GM21576 (cell line): ENCODE results near the gene TNS3.

Experiments used
- ATAC-seq: cut with Tn5 transposase; IDR thresholded peaks from one replicate; pipeline ENCODE4 v1.9.1; 2021; ENCODE audit warnings: mild to moderate bottlenecking, moderate library complexity; ENCODE audit not compliant: unreplicated experiment

TNS3 gene

DNA sequence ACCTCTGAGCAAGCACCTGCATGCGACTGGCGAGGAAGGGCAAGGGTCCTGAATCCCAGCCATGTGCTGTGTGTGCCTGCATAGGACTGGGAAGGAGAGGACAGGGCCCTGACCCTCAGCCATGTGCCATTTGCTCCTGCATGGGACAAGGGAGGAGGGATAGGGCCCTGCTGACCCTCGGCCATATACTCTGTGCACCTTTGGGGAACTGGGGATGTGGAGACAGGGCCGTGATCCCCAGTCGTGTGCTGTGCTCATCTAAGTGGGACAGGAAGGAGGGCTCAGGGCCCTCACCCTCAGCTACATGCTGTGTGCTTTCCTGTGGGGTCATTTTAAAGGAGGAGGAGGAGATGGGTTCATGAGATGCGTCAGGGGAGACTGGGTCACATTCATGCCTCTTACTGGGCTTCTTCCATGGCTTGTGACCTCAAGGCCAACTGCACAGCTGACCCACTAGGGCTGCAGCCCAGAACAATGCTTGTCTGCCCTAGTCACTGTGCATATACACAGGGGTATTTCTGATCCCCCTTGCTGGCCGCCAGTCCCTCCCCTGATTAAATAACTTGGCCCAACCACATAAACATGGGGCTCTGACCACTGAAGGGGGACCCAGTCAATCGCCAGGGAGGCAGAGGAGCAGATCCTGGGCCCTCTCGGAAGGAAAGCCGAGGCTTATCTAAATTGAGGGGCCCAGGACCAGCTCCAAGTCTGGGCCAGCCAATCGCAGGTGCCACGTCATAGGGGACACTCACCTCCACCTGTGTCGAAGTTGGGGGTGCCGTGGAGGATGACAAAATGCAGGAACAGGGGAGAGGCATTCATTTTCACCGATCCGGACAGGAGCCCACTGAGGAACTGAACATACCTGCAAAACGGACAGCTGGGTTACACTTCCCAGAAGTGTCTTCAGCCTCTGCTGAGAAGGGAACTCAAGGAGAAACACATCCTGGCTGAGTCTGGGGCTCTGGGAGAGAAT is 167.3 kb downstream of the TNS3 start:
- ATAC-seq: no peak

DNA sequence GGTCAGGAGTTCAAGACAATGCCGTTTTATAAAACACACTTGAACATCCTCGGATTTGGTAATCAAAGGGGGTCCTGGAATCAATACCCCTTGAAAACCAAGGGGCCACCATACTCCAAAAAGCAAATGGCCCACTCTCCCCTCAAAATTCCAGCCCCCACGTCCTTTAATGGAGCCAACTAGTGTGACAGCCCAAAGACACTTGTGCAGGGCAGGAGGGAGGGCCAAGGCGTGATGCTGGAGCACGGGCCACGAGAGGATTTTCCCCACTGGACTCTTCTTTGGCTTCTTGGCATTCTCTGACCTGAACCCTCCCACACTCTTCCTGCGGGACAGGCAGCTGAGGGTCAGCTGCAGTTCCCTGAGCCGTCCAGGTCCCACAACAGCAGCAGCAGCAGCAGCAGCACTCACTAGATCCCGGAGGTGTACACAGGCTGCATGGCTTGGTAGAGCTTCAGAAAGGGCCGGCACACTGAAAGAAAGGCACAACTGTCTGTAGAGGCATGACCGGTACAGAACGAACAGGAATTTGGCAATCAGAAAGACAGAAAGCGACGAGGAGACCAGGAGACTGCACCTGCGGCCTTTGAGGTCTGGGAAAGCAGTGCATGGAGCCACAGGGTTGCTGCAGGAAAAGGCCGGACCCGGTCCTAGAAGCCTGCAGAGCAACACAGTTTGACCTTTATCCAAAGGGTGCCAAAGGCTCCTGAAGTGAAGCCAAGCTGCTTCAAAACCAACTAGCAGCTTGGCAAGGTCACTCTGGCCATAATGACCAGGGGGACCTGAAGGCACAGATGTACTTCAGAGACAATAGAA is 168.2 kb downstream of the TNS3 start:
- no peak for ATAC-seq

DNA sequence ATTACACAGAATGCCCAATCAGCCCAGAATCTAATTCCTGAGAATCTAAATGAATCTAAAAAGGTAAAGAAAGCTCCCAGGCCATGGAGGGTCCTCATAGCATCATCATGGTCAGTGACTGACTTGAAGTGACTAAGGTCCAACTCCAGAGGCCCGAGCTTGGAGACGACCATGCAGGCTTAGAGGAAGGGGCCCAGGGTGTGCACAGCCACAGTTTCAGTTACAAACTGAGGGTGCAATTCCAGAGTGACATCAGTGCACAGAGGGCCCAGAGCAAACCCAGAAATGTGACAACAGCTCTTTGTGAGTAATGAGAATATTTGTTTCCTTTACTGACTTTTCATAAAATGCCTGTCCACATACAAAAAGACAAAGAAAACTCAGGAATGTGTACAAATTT is 170.0 kb downstream of the TNS3 start:
- no peak for ATAC-seq

DNA sequence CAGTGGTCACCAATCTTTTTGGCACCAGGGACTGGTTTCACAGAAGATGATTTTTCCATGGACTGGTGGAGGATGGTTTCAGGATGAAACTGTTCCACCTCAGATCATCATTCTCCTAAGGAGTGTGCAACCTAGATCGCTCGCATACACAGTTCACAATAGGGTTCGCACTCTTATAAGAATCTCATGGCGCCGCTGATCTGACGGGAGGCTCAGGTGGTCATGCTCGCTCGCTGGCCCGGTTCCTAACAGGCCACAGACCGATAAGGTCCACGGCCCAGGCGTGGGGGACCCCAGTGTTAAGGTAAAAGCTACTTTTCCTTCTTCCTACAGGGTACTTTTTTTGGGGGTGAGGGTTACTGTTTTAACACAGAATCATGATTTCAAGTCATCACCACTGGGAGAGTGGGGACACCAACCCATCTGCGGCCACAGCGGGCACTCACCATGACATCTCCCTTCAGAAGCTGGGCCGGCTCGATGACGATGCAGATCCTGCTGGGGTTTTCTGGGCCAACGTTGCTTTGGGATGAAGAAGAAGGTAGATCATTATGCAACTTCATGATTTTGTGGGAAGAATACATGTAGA is 170.5 kb downstream of the TNS3 start:
- no peak for ATAC-seq

DNA sequence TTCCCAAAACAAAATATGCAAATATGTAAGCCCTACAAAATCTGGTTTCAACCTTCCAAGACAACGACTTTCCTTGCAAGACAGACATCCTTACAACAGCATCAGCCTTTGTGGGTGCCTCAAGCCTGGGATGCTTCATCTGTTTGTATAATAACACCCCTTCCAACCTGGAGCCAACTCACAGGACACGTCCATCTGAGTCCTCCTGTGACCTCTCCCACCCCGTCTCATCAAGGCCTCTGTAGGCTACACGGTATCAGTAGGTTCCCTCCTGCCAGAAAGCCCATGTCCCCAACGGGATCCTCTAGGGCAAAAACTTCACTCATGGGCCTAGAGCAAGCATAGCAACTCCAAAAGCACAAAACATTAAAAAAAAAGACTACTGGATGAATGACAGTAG is 173.2 kb downstream of the TNS3 start:
- ATAC-seq: no peak

DNA sequence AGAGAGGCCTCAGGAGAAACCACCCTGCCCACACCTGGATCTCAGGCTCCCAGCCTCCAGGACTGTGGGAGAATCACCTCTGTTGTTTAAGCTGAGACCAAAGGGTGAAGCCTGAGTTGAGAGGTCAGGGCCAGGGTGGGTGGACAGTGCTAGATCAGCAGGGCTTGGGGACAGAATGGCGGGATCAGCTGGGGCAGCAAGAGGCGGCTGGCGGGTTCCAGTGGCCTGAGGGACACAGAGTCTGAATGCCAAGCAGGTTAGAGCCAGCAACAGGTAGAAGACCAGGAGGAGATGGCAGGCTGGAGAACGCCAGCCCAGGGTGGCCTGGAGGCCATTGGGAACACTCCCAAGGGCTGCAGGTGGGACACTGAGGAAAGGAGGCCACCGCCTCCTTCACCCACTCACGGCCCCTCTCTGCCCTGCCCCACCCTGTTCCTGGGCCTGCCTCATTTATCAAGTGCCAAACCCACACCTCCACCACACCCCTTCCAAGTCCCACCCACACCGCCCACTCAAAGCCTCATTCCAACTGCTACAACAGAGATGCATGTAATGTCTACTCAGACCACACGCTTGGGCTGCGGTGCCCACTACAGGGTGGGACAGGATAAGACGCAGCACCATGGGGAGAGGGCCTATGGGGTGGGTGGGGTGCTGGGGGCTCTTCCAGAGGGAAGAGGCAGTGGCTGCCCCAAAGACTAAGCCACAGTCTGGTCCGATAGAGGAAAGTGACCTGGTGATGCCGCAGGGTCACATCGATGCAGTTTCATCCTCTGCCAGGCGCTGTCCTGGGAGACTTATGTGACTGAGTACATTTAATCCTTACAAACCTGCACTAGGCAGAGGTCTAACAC is 173.9 kb downstream of the TNS3 start:
- ATAC-seq: no peak

DNA sequence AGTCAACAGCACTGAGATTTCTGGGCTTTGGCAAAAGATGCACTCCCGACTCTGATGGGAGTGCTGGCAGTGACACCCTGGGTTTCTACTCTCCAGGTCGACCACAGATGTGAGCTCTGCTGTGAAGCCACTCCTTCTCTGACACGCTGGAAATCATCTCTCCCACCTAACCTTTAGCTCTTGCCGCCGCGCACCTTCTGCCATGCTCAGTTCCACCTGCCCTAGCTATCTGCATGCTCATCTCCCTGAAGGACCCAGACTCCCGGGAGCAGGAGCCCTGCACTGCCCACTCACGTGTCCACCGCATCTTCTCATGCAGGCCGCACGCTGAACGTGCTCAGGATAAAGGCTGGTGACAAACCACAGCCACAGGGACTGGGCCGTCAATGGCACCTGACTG is 174.8 kb downstream of the TNS3 start:
- ATAC-seq: no peak

DNA sequence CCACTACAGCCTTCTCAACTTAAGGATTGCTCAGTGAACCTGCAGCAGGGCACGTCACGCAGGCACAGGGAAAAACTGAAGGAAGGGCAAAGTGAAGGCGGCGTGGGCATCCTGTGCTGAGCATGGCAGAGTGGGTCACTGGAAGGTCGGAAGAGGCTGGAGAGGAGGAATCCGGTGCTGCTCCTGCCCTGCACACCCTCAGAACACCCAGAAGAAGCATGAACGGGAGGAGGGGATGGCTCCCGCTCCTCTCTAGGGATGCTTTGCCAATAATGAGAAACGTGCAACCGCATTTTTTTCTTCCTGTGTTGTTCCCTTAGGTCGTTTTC is 175.1 kb downstream of the TNS3 start:
- no peak for ATAC-seq

DNA sequence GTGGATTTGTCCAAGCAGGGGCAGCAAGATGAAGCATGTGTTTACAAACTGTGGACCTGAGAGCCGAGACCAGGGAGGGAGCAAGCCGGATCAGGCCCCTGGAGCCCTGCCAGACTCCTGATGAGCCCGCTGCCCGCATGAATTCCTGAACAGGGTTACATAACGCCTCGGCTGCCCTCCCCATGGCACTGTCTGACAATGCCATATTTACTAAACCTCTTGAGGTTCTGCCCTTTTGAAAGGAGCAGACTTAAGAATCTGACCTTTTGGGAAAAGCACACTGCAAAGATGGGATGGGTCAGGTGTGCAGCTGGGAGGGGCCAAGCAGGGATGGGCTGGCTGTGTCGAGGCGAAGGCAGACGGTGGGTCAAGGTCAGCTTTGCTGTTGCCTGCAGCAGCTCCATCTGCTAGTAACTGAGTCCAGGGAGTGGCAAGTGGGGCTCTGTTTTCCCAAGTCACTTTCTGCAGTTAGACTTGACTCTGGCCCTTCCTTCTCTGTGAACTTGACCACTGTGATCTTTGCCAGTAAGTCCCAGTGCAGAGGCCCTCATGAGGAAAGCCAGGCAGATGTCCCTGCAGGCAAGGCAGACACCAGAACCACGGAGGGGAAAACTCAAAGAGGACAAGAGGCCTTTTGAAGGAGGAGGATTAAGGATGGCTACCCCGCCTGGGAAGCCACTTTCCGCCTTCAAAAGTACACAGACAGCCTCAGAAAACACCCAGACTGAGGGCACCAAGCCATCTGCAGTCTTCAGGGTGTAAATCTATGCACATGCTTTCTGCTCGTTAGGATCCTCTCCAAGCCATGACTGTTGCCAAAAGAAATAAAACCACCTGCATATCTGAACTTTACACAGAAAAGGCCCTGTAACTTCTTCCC is 175.8 kb downstream of the TNS3 start:
- no peak for ATAC-seq

DNA sequence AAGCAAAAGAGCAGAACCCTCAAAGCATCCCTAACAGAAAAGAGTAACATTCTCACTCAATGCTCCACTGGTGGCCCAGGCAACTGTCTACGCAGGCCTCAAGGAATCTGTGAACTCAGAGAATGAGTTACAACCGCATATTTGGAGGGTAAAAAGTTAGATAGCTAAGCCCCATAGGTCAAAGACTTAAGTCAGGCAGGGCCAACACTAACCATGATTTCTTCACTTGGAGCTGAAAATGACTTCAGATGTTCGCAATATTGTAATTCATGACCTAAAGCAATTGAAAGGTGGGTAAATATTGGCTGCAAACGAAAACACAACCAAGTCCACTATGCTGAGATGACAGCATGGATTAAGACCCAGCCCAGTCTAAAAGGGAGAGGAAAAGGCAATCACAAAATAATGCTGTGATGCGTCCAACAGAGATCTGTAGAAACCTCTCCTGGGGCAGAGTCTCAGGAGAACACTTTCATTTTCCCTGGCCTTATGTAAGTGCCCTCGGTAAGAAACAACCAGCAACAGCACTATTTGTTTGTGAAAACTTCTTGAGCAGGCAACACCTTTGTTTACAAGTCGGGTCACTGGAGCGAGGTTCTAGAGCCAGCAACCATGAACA is 176.5 kb downstream of the TNS3 start:
- no peak for ATAC-seq

DNA sequence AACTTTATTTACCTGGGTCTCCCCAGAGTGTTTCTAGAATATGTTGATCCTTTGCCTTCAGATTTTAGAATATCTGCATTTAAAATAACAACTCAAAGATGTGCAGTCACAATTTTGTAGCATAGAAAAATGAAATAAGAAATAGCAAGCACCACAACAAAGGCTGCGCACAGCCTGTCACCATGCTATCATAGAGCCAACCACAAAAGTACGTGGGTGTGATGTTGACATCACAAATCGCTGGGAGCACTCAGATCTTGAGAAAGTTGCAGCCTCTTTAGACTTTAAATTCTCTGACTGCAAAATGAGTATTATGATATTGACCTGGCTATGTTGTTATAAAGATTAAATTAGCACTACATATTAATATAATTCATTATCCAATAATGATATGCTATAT is 177.9 kb downstream of the TNS3 start:
- no peak for ATAC-seq

DNA sequence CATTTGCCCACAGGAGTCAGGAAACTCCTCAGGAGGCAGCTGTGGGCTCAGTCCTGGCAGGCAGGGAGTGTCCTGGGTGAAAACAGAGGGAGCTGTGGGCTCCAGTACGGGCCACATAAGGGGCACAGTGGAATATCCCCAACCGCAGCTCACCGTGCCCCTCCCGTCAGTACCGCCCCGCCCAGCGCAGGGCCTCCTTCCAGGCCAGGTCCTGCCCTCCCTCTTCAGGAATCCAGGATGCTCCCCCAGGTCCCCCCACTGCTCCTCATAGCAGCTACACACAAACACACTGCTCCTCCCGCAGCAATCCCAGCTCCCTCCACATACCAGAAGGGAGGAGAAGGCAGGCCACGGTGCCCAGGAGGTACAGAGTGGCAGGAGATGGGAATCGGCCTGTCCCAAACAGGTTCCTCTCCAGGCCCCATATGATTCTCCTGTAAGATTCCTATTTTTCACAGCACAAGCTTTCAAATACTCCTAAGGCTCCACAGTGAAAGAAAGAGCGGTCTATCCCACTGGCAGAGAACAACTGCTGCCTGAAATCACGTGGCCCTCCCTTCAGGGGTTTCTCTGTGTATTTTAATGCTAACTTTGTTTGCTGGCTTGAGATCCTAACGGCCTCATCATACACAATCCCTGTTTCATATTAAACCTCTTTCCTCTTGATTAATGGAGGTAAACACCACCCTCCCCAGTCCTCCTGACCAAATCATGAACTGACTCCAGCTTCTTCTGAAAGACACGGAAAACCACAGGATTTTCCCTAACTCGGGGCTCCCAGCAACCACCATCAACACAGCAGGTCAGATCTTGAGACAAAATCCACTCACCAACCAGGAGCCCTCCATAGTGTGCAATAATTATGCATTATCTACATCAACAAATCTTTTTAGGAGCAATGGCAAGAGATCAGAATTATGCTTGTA is 178.7 kb downstream of the TNS3 start:
- no peak for ATAC-seq

DNA sequence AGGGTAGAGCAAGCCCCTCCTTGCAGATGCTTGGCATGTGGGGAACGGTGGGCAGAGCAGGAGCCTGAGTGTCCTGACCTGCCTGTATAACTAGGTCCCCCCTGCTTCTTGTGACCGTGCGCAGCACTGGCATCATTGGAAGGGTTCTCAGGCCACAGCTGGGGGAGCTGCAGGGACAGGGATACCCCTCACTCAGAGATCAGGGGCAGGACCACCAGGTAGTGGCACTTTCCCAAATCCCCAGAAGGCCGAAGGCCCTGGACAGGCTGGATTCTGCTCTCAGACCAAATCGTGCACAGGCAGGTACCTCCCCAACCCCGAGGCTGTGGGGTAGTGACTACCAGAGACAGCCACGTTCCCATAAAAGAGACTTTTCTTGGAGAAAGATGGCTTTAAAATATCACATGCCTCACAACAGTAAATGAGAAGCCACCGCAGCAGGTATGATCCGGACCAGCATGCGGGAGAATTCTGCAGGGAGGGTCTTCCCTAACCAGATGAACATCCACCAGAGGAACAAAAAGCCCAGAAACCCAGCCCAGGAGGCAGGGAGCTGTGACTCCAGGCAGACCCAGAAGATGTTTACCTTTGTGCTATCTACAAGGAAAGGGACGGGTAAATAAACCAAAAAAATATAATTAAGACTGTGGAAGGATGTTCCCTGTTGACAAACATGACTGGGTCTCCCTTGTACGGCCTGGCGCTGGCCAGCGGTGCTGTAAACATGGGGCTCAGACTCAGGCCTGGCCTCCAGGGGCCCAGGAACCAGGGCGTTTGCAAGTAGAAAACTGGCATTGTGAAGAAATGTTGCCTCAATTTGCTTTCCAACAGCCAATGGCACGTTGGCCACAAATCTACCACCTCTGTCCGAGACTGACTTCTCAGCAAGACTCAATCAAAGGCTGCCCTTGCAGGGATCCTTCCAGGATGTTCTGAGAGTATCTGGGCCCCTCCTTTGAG is 180.0 kb downstream of the TNS3 start:
- no peak for ATAC-seq

DNA sequence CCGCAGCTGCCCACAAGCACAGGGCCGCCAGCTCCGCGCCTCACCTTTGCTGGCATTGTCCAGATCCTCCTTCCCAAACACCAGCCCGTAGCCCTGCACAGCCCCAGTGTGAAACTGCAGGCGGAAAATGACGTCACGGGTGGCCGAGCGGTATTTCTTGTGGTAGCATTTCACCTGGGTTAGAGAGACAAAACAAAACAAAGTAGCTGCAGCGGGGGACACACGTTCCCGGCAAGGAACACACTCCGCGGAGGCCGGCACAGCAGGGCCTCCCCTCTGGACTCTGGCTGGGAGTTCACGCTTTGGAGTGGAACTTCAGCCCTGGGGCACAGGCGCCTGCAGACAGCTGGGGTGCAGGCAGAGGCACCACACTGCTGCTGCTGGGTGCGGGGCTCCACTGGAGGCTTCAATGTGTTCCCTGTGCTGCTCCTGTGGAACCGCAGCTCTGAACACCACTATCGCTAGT is 181.1 kb downstream of the TNS3 start:
- ATAC-seq: no peak

DNA sequence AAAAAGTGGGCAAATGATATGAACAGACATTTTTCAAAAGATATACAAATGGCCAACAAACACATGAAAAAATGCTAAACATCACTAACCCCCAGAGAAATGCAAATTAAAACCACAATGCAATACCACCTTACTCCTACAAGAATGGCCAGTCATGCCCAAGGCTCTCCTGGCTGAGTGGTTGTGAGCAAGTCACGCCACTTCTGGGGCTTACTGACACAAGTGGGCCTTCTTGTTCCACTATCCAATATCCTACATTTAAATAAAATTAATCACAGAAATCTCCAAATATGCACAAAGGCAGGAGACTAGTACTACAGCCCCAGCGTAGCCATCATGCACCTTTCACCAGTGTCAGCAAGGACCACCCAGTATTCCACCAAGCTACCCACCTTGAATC is 181.9 kb downstream of the TNS3 start:
- no peak for ATAC-seq

DNA sequence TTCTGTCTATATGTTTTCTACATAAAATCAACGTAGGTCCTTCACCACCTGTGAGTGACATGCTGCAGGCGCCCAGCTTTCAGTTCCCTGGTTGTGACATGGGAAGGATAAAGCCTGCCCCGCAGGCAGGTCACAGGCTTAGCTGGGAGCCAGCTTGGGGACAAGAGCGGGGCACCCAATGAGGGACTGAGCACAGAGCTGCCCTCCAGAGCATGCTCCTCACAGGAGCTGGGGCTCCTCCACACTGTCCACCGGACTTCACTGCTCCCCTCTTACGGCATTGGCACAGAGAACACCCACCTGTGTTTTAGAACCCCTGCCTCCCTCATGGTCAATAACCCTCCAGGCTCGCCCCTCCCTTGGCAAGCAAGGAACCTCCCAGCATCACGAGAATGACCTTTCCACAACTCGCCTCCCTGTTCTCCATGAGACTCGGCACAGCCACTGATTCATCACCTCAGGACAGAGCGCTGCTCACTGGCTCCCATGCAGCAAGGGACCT is 187.1 kb downstream of the TNS3 start:
- no peak for ATAC-seq

DNA sequence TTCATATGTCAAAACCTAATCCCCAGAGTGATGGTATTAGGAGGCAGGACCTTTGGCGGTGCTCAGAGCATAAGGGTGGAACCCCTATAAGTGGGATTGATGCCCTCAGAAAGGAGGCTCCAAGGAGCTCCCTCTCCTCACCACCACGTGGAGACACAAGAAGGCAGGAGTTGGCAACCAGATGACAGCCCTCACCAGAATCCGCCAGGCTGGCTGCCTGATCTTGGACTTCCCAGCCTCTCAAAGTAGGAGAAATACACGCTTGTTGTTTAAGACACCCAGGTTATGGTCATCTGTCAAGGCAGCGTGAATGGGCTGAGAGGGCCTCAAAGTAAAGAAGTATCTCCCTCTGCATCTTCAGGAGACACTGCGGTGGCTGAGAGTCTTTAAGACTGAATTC is 187.7 kb downstream of the TNS3 start:
- no peak for ATAC-seq
